GM10248 (cell line): ENCODE data around the gene WHAMM.

ENCODE experiments used
- CTCF ChIA-PET: fragments of 300-600 bp; sonication (Branson Sonifier 250); formaldehyde crosslinking; extraction: SDS; loops from one replicate; lab custom pipeline; 2021; ENCODE audit warnings: antibody characterized with exemption; lab: Yijun Ruan, JAX
- POLR2A ChIA-PET: fragments of 350-650 bp; sonication (Branson Sonifier 250); formaldehyde crosslinking; extraction: SDS; loops from one replicate; lab custom pipeline; 2020; ENCODE audit warnings: antibody characterized with exemption; lab: Yijun Ruan, JAX
- DNase-seq: peaks from one replicate; pipeline ENCODE4 v3.0.0; 2012; ENCODE audit errors: extremely low spot score
- CTCF ChIP-seq: IDR thresholded peaks from 2 replicates; pipeline ENCODE4 v1.5.1; 2012; ENCODE audit warnings: mild to moderate bottlenecking, low read depth; ENCODE audit errors: extremely low read depth, missing control alignments, control extremely low read depth

Gene WHAMM

GRCh38 chr15:82871358-82871757 is 61.9 kb downstream of the WHAMM start:
- ChIA-PET POLR2A (no interaction called here), CTCF (interaction anchor here (1.0 to 1.3 kb wide), 2 partner anchors 10 to 22 kb away, joined by 3 to 4 read pairs; no protein-coding TSS in a partner anchor)
- no peak for DNase-seq
- no peak for TF ChIP-seq CTCF

- no peak for TF ChIP-seq CTCF
- CTCF ChIA-PET, result interaction anchor here (1.0 to 1.3 kb wide), 2 partner anchors 9 to 23 kb away, joined by 3 to 4 read pairs; no protein-coding TSS in a partner anchor
- POLR2A ChIA-PET, result no interaction called here
- DNase-seq, result no peak
These were observed 62.5 kb downstream of the WHAMM start for GRCh38 chr15:82871832-82872484.

- no peak for DNase-seq
- ChIA-PET POLR2A (no interaction called here), CTCF (no interaction called here)
- no peak for TF ChIP-seq CTCF
These were observed 63.7 kb downstream of the WHAMM start for GRCh38 chr15:82873000-82873680.

GRCh38 chr15:82874267-82874666 is 64.8 kb downstream of the WHAMM start:
- DNase-seq, result no peak
- ChIA-PET POLR2A (no interaction called here), CTCF (no interaction called here)
- no peak for TF ChIP-seq CTCF

- CTCF ChIA-PET, result no interaction called here
These were observed 65.5 kb downstream of the WHAMM start for GRCh38 chr15:82874961-82875360.

More at GRCh38 chr15:82874961-82875360, 65.5 kb downstream of the WHAMM start:
- TF ChIP-seq CTCF, result no peak
- POLR2A ChIA-PET, result no interaction called here
- DNase-seq, result no peak
